Loucy (cell line): ENCODE data around the gene MTA1.

Experiments
- EZH2phosphoT487 ChIP-seq: fragments of 200-600 bp; IDR thresholded peaks from 2 replicates; pipeline ENCODE4 v1.6.1; 2018; ENCODE audit warnings: antibody characterized with exemption, mild to moderate bottlenecking, moderate library complexity, borderline replicate concordance
- TF ChIP-seq, protein P1 (sequence below): fragments of 200-600 bp; sonication (generic); conservative IDR thresholded peaks from 2 replicates; pipeline ENCODE4 v1.5.1; 2014; ENCODE audit warnings: mild to moderate bottlenecking, antibody characterized with exemption, low read length

DNA sequence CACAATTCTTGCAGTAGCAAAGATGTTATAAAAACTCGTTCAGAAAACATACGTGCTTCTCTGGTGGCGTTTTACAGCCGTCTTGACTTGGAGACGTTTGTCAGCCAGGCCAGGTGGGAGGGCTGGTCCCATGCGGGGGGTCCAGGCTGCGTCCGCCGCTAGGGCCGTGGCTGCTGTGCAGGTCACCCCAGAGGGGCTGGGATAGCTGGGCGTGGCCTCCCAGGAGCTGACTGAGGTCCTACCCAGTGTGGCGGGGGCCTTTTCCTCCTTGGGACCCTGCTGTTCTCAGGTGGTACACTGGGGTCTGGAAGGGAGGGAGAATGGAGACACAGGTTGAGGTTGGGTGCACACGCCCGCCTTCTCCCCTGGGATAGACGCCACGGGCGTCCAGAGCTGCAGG lies 25.2 kb downstream of the MTA1 start:
- TF ChIP-seq, protein P1, sequence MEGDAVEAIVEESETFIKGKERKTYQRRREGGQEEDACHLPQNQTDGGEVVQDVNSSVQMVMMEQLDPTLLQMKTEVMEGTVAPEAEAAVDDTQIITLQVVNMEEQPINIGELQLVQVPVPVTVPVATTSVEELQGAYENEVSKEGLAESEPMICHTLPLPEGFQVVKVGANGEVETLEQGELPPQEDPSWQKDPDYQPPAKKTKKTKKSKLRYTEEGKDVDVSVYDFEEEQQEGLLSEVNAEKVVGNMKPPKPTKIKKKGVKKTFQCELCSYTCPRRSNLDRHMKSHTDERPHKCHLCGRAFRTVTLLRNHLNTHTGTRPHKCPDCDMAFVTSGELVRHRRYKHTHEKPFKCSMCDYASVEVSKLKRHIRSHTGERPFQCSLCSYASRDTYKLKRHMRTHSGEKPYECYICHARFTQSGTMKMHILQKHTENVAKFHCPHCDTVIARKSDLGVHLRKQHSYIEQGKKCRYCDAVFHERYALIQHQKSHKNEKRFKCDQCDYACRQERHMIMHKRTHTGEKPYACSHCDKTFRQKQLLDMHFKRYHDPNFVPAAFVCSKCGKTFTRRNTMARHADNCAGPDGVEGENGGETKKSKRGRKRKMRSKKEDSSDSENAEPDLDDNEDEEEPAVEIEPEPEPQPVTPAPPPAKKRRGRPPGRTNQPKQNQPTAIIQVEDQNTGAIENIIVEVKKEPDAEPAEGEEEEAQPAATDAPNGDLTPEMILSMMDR, result no peak
- TF ChIP-seq EZH2phosphoT487, result no peak
